ENCODE measurements around the gene CTIF.

DNA sequence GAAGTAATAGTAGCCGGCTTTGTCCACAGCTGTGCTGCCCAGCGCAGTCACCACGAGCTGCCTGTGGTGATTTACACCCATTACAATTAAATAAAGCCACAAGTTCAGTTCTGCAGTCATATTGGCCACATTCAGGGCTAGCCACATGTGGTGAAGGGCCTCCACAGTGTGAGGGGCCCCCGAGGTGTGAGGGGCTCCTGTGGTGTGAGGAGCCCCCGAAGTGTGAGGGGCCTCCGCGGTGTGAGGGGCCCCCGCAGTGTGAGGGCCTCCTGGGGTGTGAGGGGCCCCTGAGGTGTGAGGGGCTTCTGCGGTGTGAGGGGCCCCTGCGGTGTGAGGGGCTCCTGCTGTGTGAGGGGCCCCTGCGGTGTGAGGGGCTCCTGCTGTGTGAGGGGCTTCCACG, 191.2 kb downstream of the CTIF start:
- TF ChIP-seq CTCF (IDR thresholded peaks at IDR 0.05; ENCODE audit: low read depth, low read length): no peak
- no peak for TF ChIP-seq EZH2phosphoT487 (IDR thresholded peaks at IDR 0.05; ENCODE audit: low read depth)
